Measurements from ENCODE around the gene EPS15. TPM values are rescaled to one million over a fixed set of nuclear protein-coding genes. Genes with fewer than 3 reads are reported as not detected.

EPS15 gene
- total and polyA plus RNA-seq, 2 donors (not counting 1 experiment from before 2014, with no cell fraction given): 40.3 to 151 TPM

GRCh38 chr1:51309291-51309690, 209.8 kb downstream of the EPS15 start:
- H3K4me2 ChIP-seq (replicated peaks; ENCODE audit: low read depth, low read length, poor library complexity, severe bottlenecking): no peak overlapping the region
- POLR2A ChIA-PET: no interaction called here

GRCh38 chr1:51308636-51309035, 210.4 kb downstream of the EPS15 start:
- POLR2A ChIA-PET: no interaction called here
- 96% methylated on average over 6 of the region's 6 CpGs for WGBS (ENCODE audit: insufficient coverage)
- peaks cover 3 to 5% of the 10 kb centered on the region in 2 donors for H3K4me1 ChIP-seq (ENCODE audit: control insufficient read depth in 2 of 2, insufficient read depth in 2 of 2, low read length in 2 of 2)
- Mint-ChIP-seq H3K27me3 (no peaks in the 10 kb centered on the region), H3K4me1 (peaks cover 14% of the 10 kb centered on the region), H3K27ac (no peak overlapping the region), H3K4me3 (no peak overlapping the region), H3K9me3 (ENCODE audit: insufficient read depth) (no peaks in the 10 kb centered on the region)
- no peak overlapping the region for H3K4me3 ChIP-seq (ENCODE audit: control extremely low read depth in 1 of 5, extremely low read depth in 1 of 5, insufficient read depth in 1 of 5, low read depth in 2 of 5, low read length in 4 of 5)
- no peaks in the 10 kb centered on the region for H3K36me3 ChIP-seq (replicated peaks in 1 of 2; ENCODE audit: control extremely low read depth in 1 of 2, control insufficient read depth in 1 of 2, extremely low read depth in 1 of 2, insufficient read depth in 2 of 2, low read length in 1 of 2)
- no peaks in the 10 kb centered on the region for H3K79me2 ChIP-seq (ENCODE audit: control insufficient read depth, insufficient read depth, low read length)
- H3K9me3 ChIP-seq (ENCODE audit: control extremely low read depth in 1 of 3, control insufficient read depth in 2 of 3, insufficient read depth in 1 of 3, low read length in 2 of 3): no peaks in the 10 kb centered on the region
- H3K27me3 ChIP-seq (replicated peaks in 1 of 4; ENCODE audit: control extremely low read depth in 1 of 4, control insufficient read depth in 3 of 4, insufficient read depth in 4 of 4, low read length in 3 of 4): no peaks in the 10 kb centered on the region
- intact Hi-C loops (cut with micrococcal nuclease): no loop called here
- no peak overlapping the region for H2AFZ ChIP-seq (ENCODE audit: insufficient read depth, low read depth, low read length, poor library complexity, severe bottlenecking)
- TF ChIP-seq CTCF (IDR thresholded peaks at IDR 0.05): no peak
- TF ChIP-seq EZH2 (IDR thresholded peaks at IDR 0.05; ENCODE audit: borderline replicate concordance, insufficient read depth, low read depth, low read length, poor library complexity, severe bottlenecking): no peak
- no peak overlapping the region for H3K27ac ChIP-seq (ENCODE audit: low read length in 2 of 2)
- no peaks in the 10 kb centered on the region for H4K20me1 ChIP-seq (ENCODE audit: control insufficient read depth, insufficient read depth, low read length, poor library complexity, severe bottlenecking)
- no peak overlapping the region for H3K9ac ChIP-seq (ENCODE audit: low read length)
- DNase-seq (no peak), ATAC-seq (ENCODE audit: low read depth) (no peak)
- CTCF ChIA-PET: interaction anchor here (1.5 kb wide), 1 partner anchor 12 kb away, joined by 4 read pairs; no protein-coding TSS in a partner anchor
- no peak overlapping the region for H3K4me2 ChIP-seq (replicated peaks; ENCODE audit: low read depth, low read length, poor library complexity, severe bottlenecking)

More at GRCh38 chr1:51309291-51309690, 209.8 kb downstream of the EPS15 start:
- H3K27me3 ChIP-seq (replicated peaks in 1 of 4; ENCODE audit: control extremely low read depth in 1 of 4, control insufficient read depth in 3 of 4, insufficient read depth in 4 of 4, low read length in 3 of 4): no peaks in the 10 kb centered on the region
- 95% methylated on average over 5 of the region's 8 CpGs for WGBS (ENCODE audit: insufficient coverage)
- H3K36me3 ChIP-seq (replicated peaks in 1 of 2; ENCODE audit: control extremely low read depth in 1 of 2, control insufficient read depth in 1 of 2, extremely low read depth in 1 of 2, insufficient read depth in 2 of 2, low read length in 1 of 2): no peaks in the 10 kb centered on the region
- ATAC-seq (ENCODE audit: low read depth) (no peak), DNase-seq (no peak)
- no peak overlapping the region for H2AFZ ChIP-seq (ENCODE audit: insufficient read depth, low read depth, low read length, poor library complexity, severe bottlenecking)
- Mint-ChIP-seq H3K9me3 (ENCODE audit: insufficient read depth) (no peaks in the 10 kb centered on the region), H3K27me3 (no peaks in the 10 kb centered on the region), H3K27ac (no peak overlapping the region), H3K4me3 (no peak overlapping the region), H3K4me1 (peaks cover 12% of the 10 kb centered on the region)
- TF ChIP-seq CTCF (IDR thresholded peaks at IDR 0.05) (no peak), EZH2 (IDR thresholded peaks at IDR 0.05; ENCODE audit: borderline replicate concordance, insufficient read depth, low read depth, low read length, poor library complexity, severe bottlenecking) (no peak)
- CTCF ChIA-PET: interaction anchor here (1.4 kb wide), 1 partner anchor 12 kb away, joined by 5 read pairs; no protein-coding TSS in a partner anchor
- no peaks in the 10 kb centered on the region for H3K9me3 ChIP-seq (ENCODE audit: control extremely low read depth in 1 of 3, control insufficient read depth in 2 of 3, insufficient read depth in 1 of 3, low read length in 2 of 3)
- H3K4me3 ChIP-seq (ENCODE audit: control extremely low read depth in 1 of 5, extremely low read depth in 1 of 5, insufficient read depth in 1 of 5, low read depth in 2 of 5, low read length in 4 of 5): no peak overlapping the region
- intact Hi-C loops (cut with micrococcal nuclease): no loop called here
- H3K4me1 ChIP-seq (ENCODE audit: control insufficient read depth in 2 of 2, insufficient read depth in 2 of 2, low read length in 2 of 2): peaks cover 0 to 3% of the 10 kb centered on the region in 2 donors
- no peak overlapping the region for H3K9ac ChIP-seq (ENCODE audit: low read length)
- H4K20me1 ChIP-seq (ENCODE audit: control insufficient read depth, insufficient read depth, low read length, poor library complexity, severe bottlenecking): no peaks in the 10 kb centered on the region
- H3K79me2 ChIP-seq (ENCODE audit: control insufficient read depth, insufficient read depth, low read length): no peaks in the 10 kb centered on the region
- H3K27ac ChIP-seq (ENCODE audit: low read length in 2 of 2): no peak overlapping the region

Measured in B cell (primary cell).